B cell (primary cell): ENCODE measurements around the gene SARNP.

ENCODE experiments used
- EZH2 ChIP-seq: IDR thresholded peaks from 2 replicates; pipeline ENCODE4 v1.6.1; 2012; ENCODE audit warnings: borderline replicate concordance, low read depth, mild to moderate bottlenecking, moderate library complexity, low read length; ENCODE audit not compliant: insufficient read depth, poor library complexity, severe bottlenecking
- TF ChIP-seq, protein P1 (sequence below): fragments of 200-600 bp; IDR thresholded peaks from one replicate; pipeline ENCODE4 v1.8.0; 2022; ENCODE audit warnings: antibody characterized with exemption, mild to moderate bottlenecking

- TF ChIP-seq, protein P1, sequence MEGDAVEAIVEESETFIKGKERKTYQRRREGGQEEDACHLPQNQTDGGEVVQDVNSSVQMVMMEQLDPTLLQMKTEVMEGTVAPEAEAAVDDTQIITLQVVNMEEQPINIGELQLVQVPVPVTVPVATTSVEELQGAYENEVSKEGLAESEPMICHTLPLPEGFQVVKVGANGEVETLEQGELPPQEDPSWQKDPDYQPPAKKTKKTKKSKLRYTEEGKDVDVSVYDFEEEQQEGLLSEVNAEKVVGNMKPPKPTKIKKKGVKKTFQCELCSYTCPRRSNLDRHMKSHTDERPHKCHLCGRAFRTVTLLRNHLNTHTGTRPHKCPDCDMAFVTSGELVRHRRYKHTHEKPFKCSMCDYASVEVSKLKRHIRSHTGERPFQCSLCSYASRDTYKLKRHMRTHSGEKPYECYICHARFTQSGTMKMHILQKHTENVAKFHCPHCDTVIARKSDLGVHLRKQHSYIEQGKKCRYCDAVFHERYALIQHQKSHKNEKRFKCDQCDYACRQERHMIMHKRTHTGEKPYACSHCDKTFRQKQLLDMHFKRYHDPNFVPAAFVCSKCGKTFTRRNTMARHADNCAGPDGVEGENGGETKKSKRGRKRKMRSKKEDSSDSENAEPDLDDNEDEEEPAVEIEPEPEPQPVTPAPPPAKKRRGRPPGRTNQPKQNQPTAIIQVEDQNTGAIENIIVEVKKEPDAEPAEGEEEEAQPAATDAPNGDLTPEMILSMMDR, result no peak
- TF ChIP-seq EZH2, result no peak
These were observed 82.9 kb downstream of the SARNP start for GRCh38 chr12:55734595-55734994.
